ENCODE data around the gene TIMM10B.

The TIMM10B gene

GRCh38 chr11:6473451-6474412 is 7.6 kb upstream of the TIMM10B start, which contains the start of gene TRIM3:
TRIM3 (minus strand) TSS chr11:6473941; CDS start chr11:6465695, 8,246 bp downstream.
- DNase-seq: peak; percentile 41

GRCh38 chr11:6474413-6474792 is 6.9 kb upstream of the TIMM10B start:
- no peak for DNase-seq

- no peak for DNase-seq
Measured at GRCh38 chr11:6474806-6475500, 6.3 kb upstream of the TIMM10B start.

- no peak for DNase-seq
Measured at GRCh38 chr11:6475936-6476335, 5.4 kb upstream of the TIMM10B start.

GRCh38 chr11:6476571-6476970 is 4.7 kb upstream of the TIMM10B start:
- DNase-seq: no peak

- DNase-seq: no peak
Measured at GRCh38 chr11:6480299-6480914, 894 bp upstream of the TIMM10B start.

- no peak for DNase-seq
Measured at GRCh38 chr11:6481924-6482275, 599 bp downstream of the TIMM10B start.

GRCh38 chr11:6482441-6482840 is 1.1 kb downstream of the TIMM10B start:
- no peak for DNase-seq

- no peak for DNase-seq
Measured at GRCh38 chr11:6483015-6483414, 1.7 kb downstream of the TIMM10B start.

- no peak for DNase-seq
Measured at GRCh38 chr11:6485661-6486060, 4.4 kb downstream of the TIMM10B start.

GRCh38 chr11:6486256-6486655 is 5.0 kb downstream of the TIMM10B start:
- no peak for DNase-seq

- no peak for DNase-seq
Measured at GRCh38 chr11:6486938-6487337, 5.6 kb downstream of the TIMM10B start.

GRCh38 chr11:6488342-6488741 is 7.0 kb downstream of the TIMM10B start:
- no peak for DNase-seq

- DNase-seq: no peak
Measured at GRCh38 chr11:6488821-6489220, 7.5 kb downstream of the TIMM10B start.

GRCh38 chr11:6489306-6489705 is 8.0 kb downstream of the TIMM10B start:
- no peak for DNase-seq

GRCh38 chr11:6497069-6497839 is 16.0 kb downstream of the TIMM10B start, which contains the start of gene DNHD1:
DNHD1 (plus strand) TSS chr11:6497280; CDS start chr11:6498216, 936 bp downstream.
- no peak for DNase-seq

- no peak for DNase-seq
Measured at GRCh38 chr11:6498121-6498520, 16.8 kb downstream of the TIMM10B start.

GRCh38 chr11:6498544-6498943 is 17.2 kb downstream of the TIMM10B start:
- DNase-seq: no peak

- no peak for DNase-seq
Measured at GRCh38 chr11:6502382-6502781, 21.1 kb downstream of the TIMM10B start.

GRCh38 chr11:6504166-6504565 is 22.9 kb downstream of the TIMM10B start:
- no peak for DNase-seq

GRCh38 chr11:6505577-6506240 is 24.4 kb downstream of the TIMM10B start:
- DNase-seq: no peak

- DNase-seq: no peak
Measured at GRCh38 chr11:6516865-6517264, 35.6 kb downstream of the TIMM10B start.

Measured in NCI-H2171 treated with DMSO at 0.1 percent for 48 hours (cell line).